Measurements from ENCODE around the gene AKR1E2.
A peak's percentile ranks its signal among the peaks of the same experiment; 100 is the strongest.

The AKR1E2 gene

GRCh38 chr10:4845766-4846165, 19.8 kb downstream of the AKR1E2 start:
- no peak for DNase-seq (ENCODE audit: low spot score)

- DNase-seq (ENCODE audit: low spot score), result peak; percentile 37
Measured at GRCh38 chr10:4846775-4847174, 20.8 kb downstream of the AKR1E2 start.

- peak; percentile 85 for DNase-seq (ENCODE audit: low spot score)
Measured at GRCh38 chr10:4847561-4848355, 21.8 kb downstream of the AKR1E2 start.

GRCh38 chr10:4848356-4849041, 22.5 kb downstream of the AKR1E2 start:
- DNase-seq (ENCODE audit: low spot score), result peak; percentile 88

- DNase-seq (ENCODE audit: low spot score), result peak; percentile 71
Measured at GRCh38 chr10:4849042-4849402, 23.0 kb downstream of the AKR1E2 start.

GRCh38 chr10:4849555-4850242, 23.7 kb downstream of the AKR1E2 start:
- DNase-seq (ENCODE audit: low spot score), result peak; percentile 96

- DNase-seq (ENCODE audit: low spot score), result no peak
Measured at GRCh38 chr10:4850397-4850796, 24.4 kb downstream of the AKR1E2 start.

- no peak for DNase-seq (ENCODE audit: low spot score)
Measured at GRCh38 chr10:4851176-4851575, 25.2 kb downstream of the AKR1E2 start.

GRCh38 chr10:4851846-4852245, 25.8 kb downstream of the AKR1E2 start:
- no peak for DNase-seq (ENCODE audit: low spot score)

GRCh38 chr10:4865945-4866661, 40.1 kb downstream of the AKR1E2 start:
- DNase-seq (ENCODE audit: low spot score), result no peak

GRCh38 chr10:4867109-4867519, 41.1 kb downstream of the AKR1E2 start:
- DNase-seq (ENCODE audit: low spot score), result no peak

- no peak for DNase-seq (ENCODE audit: low spot score)
Measured at GRCh38 chr10:4867520-4868356, 41.7 kb downstream of the AKR1E2 start.

GRCh38 chr10:4868357-4868657, 42.3 kb downstream of the AKR1E2 start:
- no peak for DNase-seq (ENCODE audit: low spot score)

GRCh38 chr10:4882704-4883078, 56.7 kb downstream of the AKR1E2 start:
- no peak for DNase-seq (ENCODE audit: low spot score)

GRCh38 chr10:4883079-4883739, 57.2 kb downstream of the AKR1E2 start:
- DNase-seq (ENCODE audit: low spot score), result no peak

GRCh38 chr10:4885162-4885561, 59.2 kb downstream of the AKR1E2 start:
- no peak for DNase-seq (ENCODE audit: low spot score)

GRCh38 chr10:4887501-4887900, 61.5 kb downstream of the AKR1E2 start:
- no peak for DNase-seq (ENCODE audit: low spot score)

- no peak for DNase-seq (ENCODE audit: low spot score)
Measured at GRCh38 chr10:4888236-4888635, 62.2 kb downstream of the AKR1E2 start.

- no peak for DNase-seq (ENCODE audit: low spot score)
Measured at GRCh38 chr10:4889959-4890358, 64.0 kb downstream of the AKR1E2 start.

- no peak for DNase-seq (ENCODE audit: low spot score)
Measured at GRCh38 chr10:4892681-4893080, 66.7 kb downstream of the AKR1E2 start.

GRCh38 chr10:4894335-4894734, 68.3 kb downstream of the AKR1E2 start:
- DNase-seq (ENCODE audit: low spot score), result no peak
